ENCODE results near the gene HOXA4.

- TF ChIP-seq ZBTB21 (CRISPR knock-in tag; IDR thresholded peaks at IDR 0.05; ENCODE audit: borderline replicate concordance) (no peak), FOXP4 (CRISPR knock-in tag; IDR thresholded peaks at IDR 0.05) (no peak)
- TF ChIP-seq, protein P1, sequence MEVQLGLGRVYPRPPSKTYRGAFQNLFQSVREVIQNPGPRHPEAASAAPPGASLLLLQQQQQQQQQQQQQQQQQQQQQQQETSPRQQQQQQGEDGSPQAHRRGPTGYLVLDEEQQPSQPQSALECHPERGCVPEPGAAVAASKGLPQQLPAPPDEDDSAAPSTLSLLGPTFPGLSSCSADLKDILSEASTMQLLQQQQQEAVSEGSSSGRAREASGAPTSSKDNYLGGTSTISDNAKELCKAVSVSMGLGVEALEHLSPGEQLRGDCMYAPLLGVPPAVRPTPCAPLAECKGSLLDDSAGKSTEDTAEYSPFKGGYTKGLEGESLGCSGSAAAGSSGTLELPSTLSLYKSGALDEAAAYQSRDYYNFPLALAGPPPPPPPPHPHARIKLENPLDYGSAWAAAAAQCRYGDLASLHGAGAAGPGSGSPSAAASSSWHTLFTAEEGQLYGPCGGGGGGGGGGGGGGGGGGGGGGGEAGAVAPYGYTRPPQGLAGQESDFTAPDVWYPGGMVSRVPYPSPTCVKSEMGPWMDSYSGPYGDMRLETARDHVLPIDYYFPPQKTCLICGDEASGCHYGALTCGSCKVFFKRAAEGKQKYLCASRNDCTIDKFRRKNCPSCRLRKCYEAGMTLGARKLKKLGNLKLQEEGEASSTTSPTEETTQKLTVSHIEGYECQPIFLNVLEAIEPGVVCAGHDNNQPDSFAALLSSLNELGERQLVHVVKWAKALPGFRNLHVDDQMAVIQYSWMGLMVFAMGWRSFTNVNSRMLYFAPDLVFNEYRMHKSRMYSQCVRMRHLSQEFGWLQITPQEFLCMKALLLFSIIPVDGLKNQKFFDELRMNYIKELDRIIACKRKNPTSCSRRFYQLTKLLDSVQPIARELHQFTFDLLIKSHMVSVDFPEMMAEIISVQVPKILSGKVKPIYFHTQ (CRISPR knock-in tag; IDR thresholded peaks at IDR 0.05), result no peak
Measured at GRCh38 chr7:27166531-27167505, 36.3 kb upstream of the HOXA4 start.

All from WTC11 (cell line).